GM21529 (cell line): ENCODE data around the gene INPP5A.
"Not testable (repeated sequence)": the region's sequence is repeated elsewhere in the genome, so short reads cannot be mapped to it uniquely, and the experiment has no call there.

Source experiments
- ATAC-seq: cut with Tn5 transposase; IDR thresholded peaks from one replicate; pipeline ENCODE4 v1.9.1; 2021; ENCODE audit not compliant: unreplicated experiment

INPP5A gene

DNA sequence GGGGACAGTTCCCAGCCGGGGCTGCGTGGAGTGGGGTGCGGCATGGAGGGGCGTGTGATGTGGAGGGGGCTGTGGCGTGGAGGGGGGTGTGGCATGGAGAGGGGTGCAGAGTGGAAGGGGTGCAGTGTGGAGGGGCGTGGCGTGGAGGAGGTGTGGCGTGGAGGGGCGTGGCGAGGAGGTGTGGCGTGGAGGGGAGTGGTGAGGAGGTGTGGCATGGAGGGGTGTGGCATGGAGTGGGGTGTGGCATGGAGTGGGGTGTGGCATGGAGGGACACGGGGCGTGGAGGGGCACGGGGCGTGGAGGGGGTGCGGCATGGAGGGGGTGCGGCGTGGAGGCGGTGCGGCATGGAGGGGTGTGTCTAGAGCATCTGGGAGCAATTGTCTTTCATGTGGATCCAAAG lies 214.8 kb downstream of the INPP5A start:
- ATAC-seq = no peak

DNA sequence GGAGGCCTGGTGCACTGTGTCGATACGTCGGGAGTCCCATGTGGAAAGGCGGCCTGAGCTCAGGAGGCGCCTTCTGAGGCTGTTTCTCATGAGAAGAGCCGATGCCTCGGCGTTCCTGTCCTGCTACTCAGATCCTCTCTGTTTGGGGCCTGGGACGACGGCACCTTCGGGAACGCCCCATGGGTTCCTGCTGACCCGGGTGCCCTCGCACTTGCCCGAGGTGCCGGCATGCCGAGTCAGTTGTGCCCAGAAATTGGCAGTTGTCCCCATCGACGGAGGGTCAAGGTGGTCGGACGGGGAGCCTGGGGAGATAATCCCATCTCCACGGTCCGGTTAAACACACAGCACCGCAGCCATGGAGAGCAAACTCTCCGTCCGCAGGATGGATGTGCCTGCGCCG lies 215.4 kb downstream of the INPP5A start:
- ATAC-seq = no peak

DNA sequence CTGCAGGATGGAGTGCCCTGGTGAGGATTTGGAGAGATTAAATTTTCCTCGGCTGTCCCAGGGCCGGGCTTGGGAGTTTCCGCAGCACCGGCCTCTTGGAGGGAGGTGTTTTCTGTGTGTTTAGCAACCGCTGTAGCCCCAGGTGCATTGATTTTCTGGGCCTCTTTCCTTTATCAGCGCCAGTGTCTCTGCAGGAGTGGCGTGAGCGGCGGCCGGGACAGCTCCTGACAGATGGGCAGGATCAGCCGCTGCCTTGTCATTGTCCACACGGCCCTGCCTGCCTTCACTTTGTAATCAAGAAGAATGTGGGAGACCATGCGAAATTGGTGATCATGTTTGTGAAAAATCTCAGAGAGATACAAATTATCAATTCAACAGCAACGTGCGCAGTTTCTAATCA lies 216.0 kb downstream of the INPP5A start:
- ATAC-seq = no peak

GRCh38 chr10:132754071-132754470 lies 216.5 kb downstream of the INPP5A start:
- no peak for ATAC-seq

DNA sequence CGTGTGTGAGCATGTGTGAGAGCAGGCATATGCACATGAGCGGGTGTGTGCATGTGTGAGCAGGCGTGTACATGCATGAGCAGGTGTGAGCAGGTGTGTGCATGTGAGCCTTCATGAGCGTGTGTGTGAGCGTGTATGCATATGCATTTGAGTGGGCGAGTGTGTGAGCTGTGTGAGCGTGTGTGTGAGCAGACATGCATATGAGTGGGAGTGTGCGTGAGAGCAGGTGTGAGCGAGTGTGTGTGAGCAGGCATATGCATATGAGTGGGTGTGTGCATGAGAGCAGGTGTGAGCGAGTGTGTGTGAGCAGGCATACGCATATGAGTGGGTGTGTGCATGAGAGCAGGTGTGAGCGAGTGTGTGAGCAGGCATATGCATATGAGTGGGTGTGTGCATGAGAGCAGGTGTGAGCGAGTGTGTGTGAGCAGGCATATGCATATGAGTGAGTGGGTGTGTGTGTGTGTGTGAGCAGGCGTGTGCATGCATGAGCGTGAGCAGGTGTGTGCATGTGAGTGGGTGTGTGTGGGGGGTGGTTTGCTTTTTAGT lies 217.7 kb downstream of the INPP5A start:
- no peak for ATAC-seq

- ATAC-seq = no peak
These were observed 219.0 kb downstream of the INPP5A start for GRCh38 chr10:132756591-132756990.

DNA sequence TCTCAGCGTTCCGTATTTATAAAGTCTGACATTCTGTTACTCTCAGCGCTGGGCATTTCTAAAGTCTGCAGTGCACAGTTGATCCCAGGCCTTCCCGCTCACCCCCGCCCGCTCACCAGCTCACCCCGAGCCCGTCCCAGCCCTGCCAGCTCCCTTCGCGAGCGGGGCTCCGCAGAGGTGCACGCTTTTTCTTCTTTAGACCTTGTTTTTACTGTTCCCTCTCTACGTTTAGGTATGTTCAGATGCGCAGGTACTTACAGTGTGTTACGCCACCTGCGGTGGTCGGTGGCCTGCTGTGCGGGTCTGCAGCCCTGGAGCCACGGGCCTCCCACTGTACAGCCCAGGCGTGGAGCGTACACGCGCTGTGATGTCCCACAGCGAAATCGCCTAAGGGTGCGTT lies 219.6 kb downstream of the INPP5A start:
- ATAC-seq = no peak

GRCh38 chr10:132758865-132759264 lies 221.3 kb downstream of the INPP5A start:
- no peak for ATAC-seq

GRCh38 chr10:132761395-132762060 lies 223.9 kb downstream of the INPP5A start:
- no peak for ATAC-seq

GRCh38 chr10:132762267-132762666 lies 224.7 kb downstream of the INPP5A start:
- no peak for ATAC-seq

DNA sequence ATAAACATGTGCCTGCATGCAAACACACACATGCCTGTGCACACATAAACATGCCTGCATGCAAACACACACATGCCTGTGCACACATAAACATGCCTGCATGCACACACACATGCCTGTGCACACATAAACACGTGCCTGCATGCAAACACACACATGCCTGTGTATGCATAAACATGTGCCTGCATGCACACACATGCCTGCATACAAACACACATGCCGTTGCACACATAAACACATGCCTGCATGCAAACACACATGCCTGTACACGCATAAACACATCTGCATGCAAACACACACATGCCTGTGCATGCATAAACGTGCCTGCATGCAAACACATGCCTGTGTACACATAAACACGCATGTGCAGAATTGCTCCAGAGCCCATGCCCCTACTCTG lies 226.0 kb downstream of the INPP5A start:
- no peak for ATAC-seq

DNA sequence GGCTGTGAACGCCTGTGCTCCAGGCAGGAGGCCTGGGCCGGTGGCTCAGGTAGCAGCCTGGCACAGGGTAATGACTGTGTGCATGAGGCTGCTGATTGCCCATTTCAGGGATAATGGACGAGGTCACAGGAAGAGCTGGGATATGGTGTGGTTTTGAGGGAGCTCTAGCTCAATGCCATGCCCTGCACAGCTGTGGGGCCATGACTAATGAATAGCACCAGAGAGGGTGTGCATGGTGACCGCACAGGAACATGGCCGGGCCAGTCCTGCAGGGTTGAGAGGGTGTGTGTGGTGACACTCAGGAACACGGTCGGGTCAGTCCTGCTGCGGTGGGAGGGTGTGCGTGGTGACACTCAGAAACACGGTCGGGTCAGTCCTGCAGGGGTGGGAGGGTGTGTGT lies 226.5 kb downstream of the INPP5A start:
- no peak for ATAC-seq

- ATAC-seq = no peak
These were observed 227.8 kb downstream of the INPP5A start for GRCh38 chr10:132765435-132765834.

GRCh38 chr10:132766291-132766690 lies 228.7 kb downstream of the INPP5A start:
- no peak for ATAC-seq

- ATAC-seq = no peak
These were observed 231.0 kb downstream of the INPP5A start for GRCh38 chr10:132768346-132769248.

- ATAC-seq = no peak
These were observed 232.8 kb downstream of the INPP5A start for GRCh38 chr10:132770061-132771021.

GRCh38 chr10:132772816-132773215 lies 235.2 kb downstream of the INPP5A start:
- not testable (repeated sequence) for ATAC-seq

GRCh38 chr10:132774181-132774901 lies 236.8 kb downstream of the INPP5A start:
- ATAC-seq = no peak

DNA sequence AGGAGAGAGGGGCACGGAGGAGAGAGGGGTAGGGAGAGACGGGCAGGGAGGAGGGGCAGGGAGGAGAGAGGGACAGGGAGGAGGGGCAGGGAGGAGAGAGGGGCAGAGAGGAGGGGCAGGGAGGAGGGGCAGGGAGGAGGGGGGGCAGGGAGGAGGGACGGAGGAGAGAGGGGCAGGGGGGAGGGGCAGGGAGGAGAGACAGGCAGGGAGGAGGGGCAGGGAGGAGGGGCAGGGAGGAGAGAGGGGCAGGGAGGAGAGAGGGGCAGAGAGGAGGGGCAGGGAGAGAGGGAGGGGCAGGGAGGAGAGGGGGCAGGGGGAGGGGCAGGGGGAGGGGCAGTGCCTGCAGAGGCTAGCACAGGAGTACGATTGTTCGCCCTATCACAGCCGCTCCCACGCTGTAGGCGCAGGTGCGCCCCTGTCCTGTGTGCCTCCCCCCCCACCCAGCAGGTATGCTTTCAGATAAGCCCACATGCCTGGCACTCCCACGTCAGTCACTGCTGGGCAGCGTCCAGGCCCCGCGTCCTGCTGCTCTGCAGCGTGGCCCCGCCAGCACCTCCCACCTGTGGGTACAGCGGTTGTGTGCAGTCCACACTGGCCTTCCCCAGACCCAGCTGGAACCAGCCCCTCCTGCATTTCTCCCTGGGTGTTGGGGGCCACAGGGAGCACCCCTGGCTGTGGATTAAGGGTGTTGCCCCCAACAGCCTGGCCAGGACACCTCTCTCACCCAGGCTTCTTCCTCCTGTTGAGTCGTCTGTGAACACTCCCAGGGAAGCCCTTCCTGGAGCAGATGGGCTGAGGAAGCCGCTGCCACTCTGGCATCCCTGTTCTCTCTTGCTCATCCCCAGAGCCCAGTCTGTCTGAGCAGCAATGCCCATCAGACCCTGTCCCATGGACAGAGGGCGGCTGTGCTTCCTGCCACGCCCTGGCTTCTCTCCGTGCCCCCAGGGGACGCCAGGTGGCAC lies 237.6 kb downstream of the INPP5A start:
- no peak for ATAC-seq
